HG02970 (cell line): ENCODE measurements around the gene FUOM.
"Not testable (repeated sequence)": the region's sequence is repeated elsewhere in the genome, so short reads cannot be mapped to it uniquely, and the experiment has no call there.

Experiments used
- ATAC-seq: cut with Tn5 transposase; IDR thresholded peaks from one replicate; pipeline ENCODE4 v1.9.1; 2021; ENCODE audit warnings: mild to moderate bottlenecking, moderate library complexity, moderate number of reproducible peaks; ENCODE audit not compliant: unreplicated experiment, low FRiP score

FUOM gene

DNA sequence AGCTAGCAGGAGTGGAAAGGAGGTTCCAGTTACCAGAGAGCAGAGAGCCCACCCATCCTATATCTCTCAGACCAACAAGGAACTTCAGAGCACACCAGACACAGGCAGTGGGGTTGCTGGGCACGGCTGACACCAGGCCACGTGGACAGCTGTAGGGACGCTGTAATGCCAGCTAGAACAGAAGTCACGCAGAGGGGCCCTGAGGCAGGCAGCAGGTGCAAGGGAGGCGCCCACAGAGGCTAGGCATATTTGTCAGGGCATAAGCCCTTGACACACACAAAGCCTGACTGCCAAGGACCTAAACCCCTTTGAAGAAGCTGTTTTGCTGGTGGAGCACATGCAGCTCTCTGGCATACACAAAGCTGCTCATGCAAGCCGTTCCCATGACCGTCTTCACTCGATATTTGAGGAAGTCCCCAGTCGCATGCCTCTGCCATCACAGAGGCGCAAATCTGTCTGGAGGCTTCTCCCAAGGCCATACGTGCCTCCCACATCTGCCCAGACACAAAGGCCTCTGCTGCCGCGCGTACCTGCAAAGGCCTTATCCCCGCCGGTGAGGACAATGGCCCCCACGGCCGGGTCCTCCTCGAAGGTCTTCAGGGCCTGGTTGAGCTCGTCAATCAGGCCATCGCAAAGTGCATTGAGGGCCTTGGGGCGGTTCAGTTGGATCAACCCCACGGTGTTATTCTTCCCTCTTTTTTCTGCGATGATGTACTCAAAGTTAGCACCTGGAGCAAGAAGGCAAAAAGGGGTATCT, 12.4 kb upstream of the FUOM start:
- no peak for ATAC-seq

DNA sequence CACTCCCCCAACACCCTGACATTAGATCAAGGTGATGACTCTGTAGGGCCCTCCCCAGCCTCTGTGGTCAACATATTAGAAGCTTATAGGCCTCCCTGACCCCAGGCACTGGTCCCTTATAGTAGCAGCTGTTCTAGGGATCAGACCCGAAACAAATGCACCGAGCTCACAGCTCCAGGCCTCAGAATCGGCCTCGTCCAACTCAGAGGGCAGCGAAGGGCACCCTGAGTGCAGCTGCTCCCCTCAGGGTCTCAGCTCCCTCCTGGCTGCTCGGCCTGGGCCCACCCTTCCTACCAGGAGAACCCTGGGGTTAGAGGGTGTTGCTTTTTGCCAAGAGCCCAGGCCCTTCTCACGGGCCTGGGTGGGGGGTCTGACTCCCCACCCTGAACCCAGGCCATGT, 10.3 kb upstream of the FUOM start:
- no peak for ATAC-seq

DNA sequence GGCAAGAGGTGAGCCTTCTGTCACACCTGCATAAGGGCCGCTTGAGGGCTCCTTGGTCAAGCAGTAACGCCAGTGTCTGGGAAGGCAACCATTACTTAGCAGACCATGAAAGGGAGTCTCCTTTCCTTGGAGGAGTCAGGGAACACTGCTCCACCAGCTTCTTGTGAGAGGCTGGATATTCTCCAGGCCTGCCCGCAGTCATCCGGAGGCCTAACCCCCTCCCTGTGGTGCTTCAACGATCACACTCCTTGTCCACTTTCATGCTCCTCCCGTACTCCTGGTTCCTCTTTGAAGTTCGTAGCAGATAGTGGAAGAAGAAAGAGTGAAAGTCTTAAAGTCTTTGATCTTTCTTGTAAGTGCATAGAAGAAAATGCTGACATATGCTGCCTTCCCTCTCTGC, 9.6 kb upstream of the FUOM start:
- ATAC-seq = not testable (repeated sequence)

DNA sequence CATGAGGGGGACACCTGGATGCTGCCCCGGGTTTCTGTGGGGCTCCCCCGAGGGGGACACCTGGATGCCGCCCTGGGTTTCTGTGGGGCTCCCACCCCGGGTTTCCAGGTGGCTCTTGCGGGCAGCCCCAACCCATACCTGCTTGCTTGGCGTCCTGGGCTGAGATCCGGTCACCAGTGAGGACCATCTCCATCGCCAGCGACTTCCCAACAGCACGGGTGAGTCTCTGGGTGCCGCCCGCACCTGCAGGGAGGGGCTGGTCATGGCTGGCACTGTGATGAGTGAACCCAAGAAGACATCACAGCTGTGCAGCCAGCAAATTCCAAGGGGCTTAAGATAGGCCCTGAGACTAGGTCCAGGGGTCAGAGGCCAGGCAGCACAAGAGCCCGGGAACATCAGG, 8.9 kb upstream of the FUOM start:
- no peak for ATAC-seq

DNA sequence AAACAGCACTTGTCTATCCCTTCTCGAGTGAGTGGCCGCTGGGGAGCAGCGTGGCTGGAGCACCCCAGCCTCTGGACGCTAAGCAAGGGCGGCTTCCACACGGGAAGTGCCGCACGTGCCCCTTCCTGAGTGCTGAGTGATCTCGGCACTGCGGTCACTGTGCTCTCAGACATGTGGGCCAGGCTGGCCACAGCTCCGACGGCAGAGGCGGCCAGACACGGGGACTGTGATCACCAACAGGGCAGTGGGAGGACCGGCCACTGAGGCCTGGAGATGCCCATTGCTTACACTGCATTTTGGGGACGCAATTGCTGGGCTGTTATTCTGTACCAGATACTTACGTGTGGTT, 8.3 kb upstream of the FUOM start:
- ATAC-seq = no peak

DNA sequence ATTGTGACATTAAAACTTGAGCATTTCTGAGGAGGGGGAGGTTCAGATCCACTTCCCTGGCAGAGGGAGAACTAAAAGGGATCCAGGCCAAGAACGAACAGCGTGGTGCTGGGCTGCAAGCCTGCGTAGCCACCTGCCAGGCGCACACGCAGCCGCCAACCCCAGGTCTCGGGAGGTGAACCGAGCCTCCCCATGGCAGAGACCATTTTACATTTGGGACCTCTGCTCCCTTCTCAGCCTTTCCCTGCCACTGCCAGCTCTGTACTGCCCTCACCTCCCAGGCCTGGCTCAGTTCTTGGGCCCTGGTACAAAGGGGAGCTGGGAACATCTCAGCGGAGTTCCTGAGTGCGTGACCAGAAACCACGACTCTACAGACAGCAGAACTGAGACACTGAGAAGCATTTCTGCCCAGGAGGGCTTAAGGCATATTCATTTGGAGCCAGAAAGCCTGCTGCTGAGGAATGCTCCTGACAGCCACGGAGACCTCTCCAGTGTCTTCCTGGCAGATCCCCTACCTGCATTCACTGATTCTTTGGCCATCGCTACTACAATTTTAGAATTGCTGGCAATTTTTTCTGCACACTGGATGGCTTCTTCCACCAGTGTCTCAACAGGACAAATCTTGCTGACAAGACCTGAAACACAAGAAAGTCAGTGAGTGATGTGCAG, 7.8 kb upstream of the FUOM start:
- no peak for ATAC-seq

DNA sequence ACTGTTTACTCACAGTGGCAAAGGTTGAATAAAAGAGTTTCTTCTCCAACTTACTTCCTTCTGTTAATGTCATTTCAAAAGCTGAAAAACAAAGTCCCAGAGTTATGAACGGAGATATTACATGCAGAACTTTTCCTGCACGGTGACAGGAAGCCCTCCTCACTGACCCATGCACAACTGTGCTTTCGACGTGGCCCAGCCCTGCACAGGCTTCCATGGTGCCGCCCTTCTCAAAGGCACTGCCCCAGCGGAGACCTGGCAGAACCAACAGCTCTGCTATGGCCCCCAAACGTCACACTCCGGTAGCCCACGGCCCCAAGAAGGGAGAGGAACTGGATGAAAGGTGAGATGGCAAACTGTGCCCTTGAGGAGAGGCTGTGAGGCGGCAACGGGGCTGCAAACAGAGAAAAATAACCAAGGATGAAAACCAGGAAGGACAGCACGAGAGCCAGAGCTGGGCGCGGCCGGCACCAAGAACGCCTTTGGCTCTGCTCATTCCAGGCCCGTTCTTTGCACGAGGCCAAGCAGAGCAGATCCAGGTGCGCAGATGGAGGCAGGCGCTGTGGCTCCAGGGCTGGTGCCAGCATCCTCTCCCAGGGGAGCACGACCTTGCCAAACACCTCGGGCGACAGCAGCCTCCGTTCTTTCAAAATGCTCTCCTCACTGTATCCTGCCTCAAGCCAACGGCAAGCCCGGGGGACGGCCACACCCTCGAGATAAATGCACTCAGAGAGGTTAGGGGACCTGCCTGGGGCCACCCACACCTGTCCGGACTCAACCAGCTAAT, 7.0 kb upstream of the FUOM start:
- ATAC-seq = no peak

DNA sequence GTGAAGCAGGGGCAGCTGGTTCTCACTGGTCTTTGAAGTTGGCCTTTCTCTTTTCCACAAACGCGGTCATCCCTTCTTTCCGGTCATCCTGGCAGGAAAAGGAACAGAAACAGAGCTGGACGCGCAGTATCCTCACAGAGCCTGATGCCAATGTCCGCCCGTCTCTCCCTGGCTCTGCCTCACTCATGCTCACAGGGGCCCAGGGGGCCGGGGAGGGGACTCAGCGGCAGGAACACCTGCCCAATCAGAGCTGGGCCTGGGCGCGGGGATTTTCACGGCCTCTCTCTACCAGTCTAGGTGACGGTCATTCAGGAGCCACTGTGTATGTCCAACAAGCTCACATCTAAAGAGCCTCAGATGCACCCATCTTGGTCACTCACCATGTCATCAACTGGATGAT, 5.0 kb upstream of the FUOM start:
- ATAC-seq = no peak

DNA sequence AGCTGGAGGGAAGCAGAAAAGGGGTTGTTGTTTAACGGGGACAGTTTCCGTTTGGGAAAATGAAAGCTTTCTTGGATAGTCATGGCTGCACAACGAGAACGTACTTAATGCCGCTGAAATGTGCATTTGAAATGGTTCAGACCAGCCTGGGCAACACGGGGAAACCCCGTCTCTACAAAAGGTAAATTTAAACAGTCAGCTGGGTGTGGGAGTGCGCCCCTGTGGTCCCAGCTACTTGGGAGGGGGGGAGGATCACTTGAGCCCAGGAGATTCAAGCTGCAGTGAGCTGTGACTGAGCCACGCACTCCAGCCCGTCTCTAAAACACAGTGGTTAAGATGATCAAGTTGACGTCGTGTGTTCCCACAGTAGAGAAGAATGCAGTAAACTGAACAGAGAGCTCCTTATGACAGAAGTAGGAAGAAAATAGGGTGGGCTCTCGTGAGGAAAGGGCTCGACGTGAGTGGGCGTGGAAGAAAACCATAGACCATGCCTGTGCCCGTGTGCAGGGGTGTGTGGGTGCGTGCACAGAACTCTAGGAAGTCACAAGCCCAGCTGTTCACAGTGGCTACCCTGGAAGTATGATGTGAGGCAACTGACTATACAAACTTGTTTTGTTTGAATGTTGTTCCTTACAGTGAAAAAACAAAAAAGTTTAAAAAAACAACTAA, 4.1 kb upstream of the FUOM start:
- no peak for ATAC-seq

DNA sequence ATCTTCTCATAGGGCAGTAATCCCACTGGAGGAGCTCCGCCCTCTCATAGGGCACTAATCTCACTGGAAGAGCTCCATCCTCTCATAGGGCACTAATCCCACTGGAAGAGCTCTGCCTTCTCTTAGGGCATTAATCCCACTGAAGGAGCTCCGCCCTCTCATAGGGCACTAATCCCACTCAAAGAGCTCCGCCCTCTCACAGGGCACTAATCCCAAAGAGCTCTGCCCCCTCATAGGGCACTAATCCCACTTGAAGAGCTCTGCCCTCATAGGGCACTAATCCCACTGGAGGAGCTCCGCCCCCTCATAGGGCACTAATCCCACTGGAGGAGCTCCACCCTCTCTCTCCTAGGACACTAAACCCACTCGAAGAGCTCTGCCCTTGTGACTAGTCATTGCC, 3.4 kb upstream of the FUOM start:
- no peak for ATAC-seq

DNA sequence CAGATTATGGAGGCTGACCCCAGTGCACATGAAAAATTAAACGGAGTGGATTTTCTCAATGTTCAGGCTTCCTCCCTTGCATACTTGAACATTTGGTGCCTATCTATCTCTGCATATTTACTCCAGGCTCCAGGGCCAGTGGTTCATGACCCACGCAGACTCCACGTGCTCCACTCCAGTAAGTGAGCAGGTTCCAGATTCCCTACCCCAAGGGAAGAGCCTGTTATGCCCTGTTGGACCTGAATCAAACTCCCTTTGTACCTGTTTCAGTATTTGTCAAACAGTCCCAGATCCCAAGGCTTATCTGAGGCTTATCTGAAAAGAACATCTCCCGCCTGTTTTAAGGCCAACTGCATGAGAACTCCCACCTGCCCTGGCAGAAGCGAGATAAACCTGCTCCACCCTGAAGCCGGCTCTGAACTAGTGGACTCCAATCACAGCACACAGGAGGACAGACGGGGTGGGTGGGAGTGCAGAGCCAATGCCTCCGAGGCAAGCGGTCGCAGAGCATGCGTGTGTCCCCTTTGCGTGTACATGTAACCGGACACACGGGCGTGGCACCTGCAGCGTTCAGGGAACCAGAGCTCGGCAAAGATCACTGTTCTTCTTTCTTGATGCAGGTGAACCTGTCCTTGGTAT, 2.3 kb upstream of the FUOM start:
- no peak for ATAC-seq

DNA sequence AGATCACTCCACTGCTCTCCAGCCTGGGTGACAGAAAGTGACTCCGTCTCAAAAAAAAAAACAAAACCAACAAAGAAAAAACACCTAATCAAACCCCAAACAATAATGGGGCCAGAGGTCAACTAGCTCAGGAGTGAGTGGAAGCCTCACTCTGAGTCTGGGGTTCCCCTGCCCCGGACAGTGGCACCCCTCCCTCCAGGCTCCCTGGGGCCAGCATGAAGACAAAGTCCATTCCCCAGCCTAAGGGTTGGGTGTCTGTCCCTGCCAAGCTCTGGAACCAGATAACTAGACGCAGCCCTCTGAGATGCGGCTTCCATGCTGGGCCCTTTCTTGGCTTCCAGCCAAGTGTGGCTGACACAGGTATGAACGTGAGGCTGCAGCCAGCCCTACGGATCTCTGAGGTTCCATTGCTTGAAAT, 1.7 kb upstream of the FUOM start:
- no peak for ATAC-seq

DNA sequence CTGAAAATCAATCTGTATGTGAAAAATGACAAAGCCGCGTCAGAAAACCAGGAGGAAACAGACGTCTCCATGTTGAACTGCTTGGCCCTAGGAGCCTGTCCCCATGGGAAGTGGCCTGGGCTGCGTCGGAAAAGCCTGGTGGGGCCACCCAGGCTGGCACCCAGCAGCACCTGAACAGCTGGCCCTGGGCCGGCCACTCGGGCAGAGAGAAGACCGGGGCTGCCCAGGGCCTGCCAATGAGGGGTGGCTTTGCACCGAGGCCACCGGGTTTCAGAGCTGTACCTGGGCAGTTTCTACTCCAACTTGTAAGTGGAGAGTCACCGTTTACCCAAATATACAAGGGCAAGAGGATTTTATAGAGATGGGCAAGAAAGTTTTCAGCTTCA, 1.1 kb upstream of the FUOM start:
- no peak for ATAC-seq

DNA sequence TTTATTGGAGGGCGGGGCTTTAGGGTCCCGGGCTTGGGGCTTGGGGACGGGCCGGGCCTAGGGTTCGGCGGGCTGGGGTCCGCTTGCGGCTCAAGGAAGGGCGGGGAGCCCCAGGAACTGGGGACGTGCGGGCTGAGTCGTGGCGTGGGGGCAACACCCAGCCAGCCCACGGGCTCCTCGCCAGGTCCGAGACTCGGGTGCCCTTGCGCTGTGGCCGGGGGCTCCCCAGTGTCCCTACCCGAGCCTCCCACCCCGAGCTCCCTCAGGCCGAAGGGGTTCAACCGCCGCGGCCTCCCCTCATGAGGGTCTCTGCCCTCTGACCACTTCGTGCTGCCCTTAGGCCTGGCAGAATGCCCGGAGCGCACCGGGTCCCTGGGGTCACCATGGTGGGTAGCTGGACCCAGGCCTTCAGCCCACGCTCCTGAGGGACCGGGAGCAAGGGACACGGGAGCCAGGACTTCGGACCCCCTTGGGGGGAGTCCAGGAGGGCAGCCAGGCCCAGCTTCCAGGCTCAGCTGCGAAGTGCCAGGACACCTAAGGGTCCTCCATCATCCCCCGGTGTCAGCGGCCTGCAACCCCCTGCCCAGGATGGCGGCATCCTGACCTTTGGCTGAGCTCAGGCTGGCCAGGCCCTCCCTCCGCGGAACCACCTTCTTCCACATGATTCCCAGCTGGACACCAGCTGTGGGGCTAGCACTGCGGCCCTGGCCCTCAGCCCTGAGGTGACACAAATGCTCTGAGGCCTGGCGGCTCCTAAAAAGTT, 524 bp upstream of the FUOM start:
- no peak for ATAC-seq

DNA sequence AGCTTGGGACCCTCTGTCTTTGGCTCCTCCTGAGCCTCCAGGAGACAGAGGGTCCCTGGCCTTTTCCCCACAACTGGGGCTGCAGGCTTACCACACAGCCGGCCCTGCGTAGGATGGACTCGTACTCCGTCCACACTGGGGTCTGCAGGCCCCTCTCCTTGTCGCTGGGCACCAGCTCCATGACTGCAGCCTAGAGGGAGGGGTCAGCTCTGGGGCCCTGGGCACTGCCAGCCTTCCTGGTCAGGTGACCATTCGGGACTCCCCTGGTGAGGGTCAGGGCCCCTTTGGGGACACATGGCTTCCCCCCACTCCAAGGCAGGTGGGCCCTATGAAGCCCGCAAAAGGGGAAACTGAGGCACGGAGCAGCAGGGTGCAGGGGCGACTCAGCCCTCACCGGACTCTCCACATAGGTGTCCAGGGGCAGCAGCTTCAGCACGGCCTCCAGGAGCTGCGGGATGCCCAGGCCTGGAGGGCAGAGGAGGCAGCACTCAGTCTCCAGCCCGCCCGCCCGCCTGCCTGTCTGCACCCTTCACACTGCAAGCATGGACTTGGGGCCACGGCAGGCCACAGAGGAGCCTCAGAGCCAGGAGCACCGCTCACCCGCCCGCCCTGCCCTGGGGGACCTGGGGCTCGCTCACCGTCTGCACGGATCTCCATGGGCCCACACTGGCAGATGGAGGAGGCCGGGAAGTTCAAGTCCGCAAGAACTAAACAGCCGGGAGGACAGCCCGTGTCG, 1.1 kb downstream of the FUOM start:
- no peak for ATAC-seq

DNA sequence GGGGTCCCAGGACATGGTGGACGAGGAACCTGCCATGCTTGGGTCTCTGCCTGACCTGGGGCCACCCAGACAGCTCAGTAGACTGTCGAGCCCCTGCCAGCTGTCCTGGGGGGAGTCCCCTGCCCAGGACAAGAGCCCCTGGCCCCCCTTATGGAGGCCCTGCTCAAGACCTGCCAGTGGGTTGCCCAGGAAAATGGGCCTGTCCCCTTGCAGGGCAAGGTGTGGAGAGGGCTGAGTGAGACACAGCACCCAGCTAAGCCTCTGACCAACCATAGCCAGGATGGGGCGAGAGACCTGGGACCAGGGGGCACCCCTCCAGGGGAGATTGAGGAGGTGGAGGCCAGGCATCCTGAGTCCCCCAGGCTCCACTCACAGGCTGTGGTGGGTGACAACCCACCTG, 1.8 kb downstream of the FUOM start:
- no peak for ATAC-seq

DNA sequence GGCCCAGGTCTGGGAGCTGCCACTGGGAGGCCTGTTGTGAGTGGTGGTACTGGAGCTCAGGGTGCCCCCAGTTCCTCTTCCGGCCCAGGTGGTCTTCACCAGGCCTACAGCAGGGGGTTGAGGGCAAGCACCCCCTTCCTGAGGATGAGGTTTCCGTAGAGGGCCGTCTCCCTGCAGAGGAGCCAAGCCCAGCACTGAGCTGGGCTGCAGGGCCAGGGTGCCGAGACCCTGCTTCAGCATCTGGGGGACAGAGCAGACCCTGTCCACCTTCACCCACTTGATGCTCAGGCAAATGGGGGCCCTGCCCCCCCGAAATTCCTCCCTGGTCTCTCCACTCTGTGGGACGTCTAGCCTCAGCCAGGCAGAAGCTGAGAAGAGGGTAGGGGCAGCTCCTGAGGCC, 2.6 kb downstream of the FUOM start:
- no peak for ATAC-seq

DNA sequence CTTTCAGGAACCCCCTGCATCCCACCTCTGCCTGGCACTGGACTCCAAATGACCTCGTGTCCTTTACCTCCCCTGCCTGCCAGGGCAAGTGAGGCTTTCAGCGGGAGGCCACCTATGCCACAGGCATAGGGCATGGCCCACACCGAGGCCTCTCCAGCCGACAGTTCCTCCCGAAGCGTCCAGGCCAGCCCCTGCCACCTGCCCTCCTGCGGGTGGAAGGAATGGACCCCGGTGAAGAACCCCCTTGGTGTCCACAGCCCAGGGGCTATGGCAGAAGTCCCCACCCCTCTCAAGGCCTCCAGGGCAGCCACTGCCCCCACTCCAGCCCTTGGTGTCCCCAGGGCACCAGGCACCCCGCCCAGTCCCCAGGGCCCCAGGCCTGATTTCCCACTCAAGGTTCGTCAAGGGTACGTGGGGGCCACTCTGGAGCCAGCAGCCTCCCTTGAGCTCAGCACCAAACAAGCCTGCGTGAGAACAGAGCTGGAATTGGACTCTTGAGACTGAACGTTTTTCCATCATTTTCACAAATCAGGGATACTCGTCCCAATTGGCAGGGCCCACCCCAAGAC, 3.1 kb downstream of the FUOM start:
- no peak for ATAC-seq

DNA sequence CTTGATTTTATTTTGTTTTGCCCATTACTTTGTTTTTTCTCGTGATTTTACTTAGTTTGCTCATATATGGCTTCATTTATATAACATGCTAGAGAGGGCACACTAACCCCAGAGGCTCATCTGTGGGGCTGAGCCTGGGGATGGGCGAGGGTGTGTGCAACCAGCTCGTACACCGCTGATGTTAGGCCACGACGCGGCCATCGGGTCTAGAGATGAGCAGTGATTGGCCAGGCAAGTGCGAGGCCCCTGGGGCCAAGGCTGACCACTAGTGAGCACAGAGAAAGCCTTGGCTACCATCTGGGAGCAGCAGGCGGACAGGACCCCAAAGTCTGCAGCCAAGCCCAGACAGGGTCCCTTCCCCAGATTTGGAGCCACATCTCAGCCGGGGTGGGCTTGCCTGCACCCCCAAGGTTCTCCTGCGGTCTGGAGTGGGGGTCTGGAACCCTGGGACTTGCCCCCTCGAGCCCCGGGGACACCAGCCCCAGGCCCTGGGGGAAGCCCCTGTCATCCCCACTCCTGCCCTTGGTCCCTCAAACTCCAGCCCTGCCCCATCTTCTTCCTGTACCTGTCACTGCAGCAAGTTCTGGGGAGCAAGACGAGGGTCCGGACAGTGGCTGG, 3.7 kb downstream of the FUOM start:
- no peak for ATAC-seq
